Measurements from ENCODE around the gene CATSPERE. TPM values are rescaled to one million over a fixed set of nuclear protein-coding genes. Genes with fewer than 3 reads are reported as not detected.
"Not testable (repeated sequence)": the region's sequence is repeated elsewhere in the genome, so short reads cannot be mapped to it uniquely, and the experiment has no call there.

CATSPERE gene
- total and polyA plus RNA-seq, 2 of the 8 experiments (the other 6 are each of a cell fraction or from before 2014, with no cell fraction given), result 0.05 to 0.45 TPM

DNA sequence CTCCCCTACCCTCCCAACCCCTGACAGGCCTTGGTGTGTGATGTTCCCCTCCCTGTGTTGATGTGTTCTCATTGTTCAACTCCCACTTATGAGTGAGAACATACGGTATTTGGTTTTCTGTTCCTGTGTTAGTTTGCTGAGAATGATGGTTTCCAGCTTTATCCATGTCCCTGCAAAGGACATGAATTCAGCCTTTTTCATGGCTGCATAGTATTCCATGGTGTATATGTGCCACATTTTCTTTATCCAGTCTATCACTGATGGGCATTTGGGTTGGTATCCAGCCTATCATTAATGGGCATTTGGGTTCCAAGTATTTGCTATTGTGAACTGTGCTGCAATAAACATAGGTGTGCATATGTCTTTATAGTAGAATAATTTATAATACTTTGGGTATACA lies 101.8 kb downstream of the CATSPERE start:
- H3K9ac ChIP-seq (replicated peaks in 1 of 4; ENCODE audit: extremely low read depth in 1 of 4, low read depth in 3 of 4, low read length in 3 of 4); POLR2A ChIA-PET (ENCODE audit: partially characterized antibody); H4K20me1 ChIP-seq (replicated peaks in 1 of 2; ENCODE audit: control insufficient read depth in 1 of 2, insufficient read depth in 2 of 2, low read length in 2 of 2); H2BK120ac ChIP-seq (replicated peaks; ENCODE audit: low read depth, low read length); H3K4me1 ChIP-seq (replicated peaks in 1 of 4; ENCODE audit: control insufficient read depth in 3 of 4, insufficient read depth in 4 of 4, low read length in 3 of 4); H4K91ac ChIP-seq (replicated peaks; ENCODE audit: insufficient read length, low read length); H3K4me2 ChIP-seq (ENCODE audit: insufficient read depth in 1 of 2, low read depth in 2 of 2, low read length in 2 of 2); H2BK20ac ChIP-seq (ENCODE audit: low read length); H3K4me3 ChIP-seq (ENCODE audit: extremely low read depth in 1 of 4, insufficient read depth in 2 of 4, low read depth in 3 of 4, low read length in 4 of 4); CTCF ChIA-PET (ENCODE audit: partially characterized antibody); FAIRE-seq; H3K79me1 ChIP-seq (ENCODE audit: low read depth, low read length); H3K36me3 ChIP-seq (ENCODE audit: control insufficient read depth in 2 of 4, insufficient read depth in 4 of 4, low read length in 3 of 4); H2BK5ac ChIP-seq (ENCODE audit: low read depth, low read length); H3K27ac ChIP-seq (ENCODE audit: low read depth, low read length); H3K23me2 ChIP-seq (ENCODE audit: low read depth, low read length); H3K79me2 ChIP-seq (ENCODE audit: control insufficient read depth in 1 of 2, insufficient read depth in 2 of 2, low read length in 2 of 2); H3K56ac ChIP-seq (replicated peaks; ENCODE audit: insufficient read length, low read depth, low read length); H2BK15ac ChIP-seq (ENCODE audit: low read length); H3K4ac ChIP-seq (replicated peaks; ENCODE audit: insufficient read length, low read depth, low read length); H2AK5ac ChIP-seq (ENCODE audit: low read depth, low read length); DNase-seq (ENCODE audit: low read depth in 1 of 2, low spot score in 2 of 2); H3K14ac ChIP-seq (ENCODE audit: insufficient read length); H2AFZ ChIP-seq (ENCODE audit: low read length); H3K9me3 ChIP-seq (ENCODE audit: insufficient read depth in 2 of 2, low read depth in 1 of 2, low read length in 1 of 2); H4K5ac ChIP-seq (ENCODE audit: insufficient read length, low read depth, low read length); H3K23ac ChIP-seq (ENCODE audit: insufficient read length); H2BK12ac ChIP-seq (ENCODE audit: low read depth, low read length); H4K8ac ChIP-seq (ENCODE audit: extremely low read depth, insufficient read depth, low read length); H3K18ac ChIP-seq (ENCODE audit: extremely low read depth, low read length); H3K27me3 ChIP-seq (replicated peaks in 1 of 4; ENCODE audit: control insufficient read depth in 3 of 4, extremely low read depth in 1 of 4, insufficient read depth in 3 of 4, low read length in 3 of 4): not testable (repeated sequence)
- 100% methylated on average over 1 of the region's 1 CpG; no CpG with 5 or more reads in 1 of the 2 experiments for WGBS, 2 experiments (ENCODE audit: extremely low coverage in 1 of 2, insufficient coverage in 1 of 2, insufficient read length in 1 of 2, insufficient replicate concordance in 2 of 2, low coverage in 1 of 2, low lambda C conversion rate in 2 of 2, missing lambda C conversion rate in 1 of 2)
